ENCODE results near the gene MRPS24.

The MRPS24 gene

GRCh38 chr7:43877968-43878864 is 8.9 kb upstream of the MRPS24 start:
- no peak for TF ChIP-seq CTCF (IDR thresholded peaks at IDR 0.05; ENCODE audit: borderline replicate concordance, insufficient read depth, low read depth, low read length)
- no peak overlapping the region for H3K4me3 ChIP-seq (ENCODE audit: low read depth, low read length)

- TF ChIP-seq CTCF (IDR thresholded peaks at IDR 0.05; ENCODE audit: borderline replicate concordance, insufficient read depth, low read depth, low read length): no peak
- H3K4me3 ChIP-seq (ENCODE audit: low read depth, low read length): no peak overlapping the region
Observed at GRCh38 chr7:43876976-43877745, 7.8 kb upstream of the MRPS24 start.

GRCh38 chr7:43876241-43876640 is 6.9 kb upstream of the MRPS24 start:
- TF ChIP-seq CTCF (IDR thresholded peaks at IDR 0.05; ENCODE audit: borderline replicate concordance, insufficient read depth, low read depth, low read length): no peak
- H3K4me3 ChIP-seq (ENCODE audit: low read depth, low read length): no peak overlapping the region

- no peak overlapping the region for H3K4me3 ChIP-seq (ENCODE audit: low read depth, low read length)
- TF ChIP-seq CTCF (IDR thresholded peaks at IDR 0.05; ENCODE audit: borderline replicate concordance, insufficient read depth, low read depth, low read length): no peak
Observed at GRCh38 chr7:43873300-43873699, 4.0 kb upstream of the MRPS24 start.

GRCh38 chr7:43872406-43873110 is 3.2 kb upstream of the MRPS24 start:
- H3K4me3 ChIP-seq (ENCODE audit: low read depth, low read length): no peak overlapping the region
- no peak for TF ChIP-seq CTCF (IDR thresholded peaks at IDR 0.05; ENCODE audit: borderline replicate concordance, insufficient read depth, low read depth, low read length)

GRCh38 chr7:43871064-43871463 is 1.7 kb upstream of the MRPS24 start:
- no peak for TF ChIP-seq CTCF (IDR thresholded peaks at IDR 0.05; ENCODE audit: borderline replicate concordance, insufficient read depth, low read depth, low read length)
- no peak overlapping the region for H3K4me3 ChIP-seq (ENCODE audit: low read depth, low read length)
